A204.1 (cell line): ENCODE measurements around the gene MAOB.
"Not testable (repeated sequence)": the region's sequence is repeated elsewhere in the genome, so short reads cannot be mapped to it uniquely, and the experiment has no call there.

Source experiments
- FAIRE-seq: peaks from 2 replicates; lab custom pipeline; 2012; peaks lifted over from hg19 to GRCh38; lab: Jason Lieb, UNC

Gene MAOB

GRCh38 chrX:43753637-43754036, 128.6 kb downstream of the MAOB start:
- FAIRE-seq: no peak

- FAIRE-seq: no peak
Observed at GRCh38 chrX:43750248-43750676, 132.0 kb downstream of the MAOB start.

GRCh38 chrX:43747476-43747875, 134.8 kb downstream of the MAOB start:
- FAIRE-seq: no peak

GRCh38 chrX:43745938-43746721, 136.1 kb downstream of the MAOB start:
- no peak for FAIRE-seq

GRCh38 chrX:43744284-43744683, 138.0 kb downstream of the MAOB start:
- no peak for FAIRE-seq

GRCh38 chrX:43743100-43743822, 139.0 kb downstream of the MAOB start:
- FAIRE-seq: no peak

- FAIRE-seq: no peak
Observed at GRCh38 chrX:43741843-43742573, 140.2 kb downstream of the MAOB start.

- FAIRE-seq: no peak
Observed at GRCh38 chrX:43735957-43736356, 146.3 kb downstream of the MAOB start.

GRCh38 chrX:43735534-43735933, 146.7 kb downstream of the MAOB start:
- no peak for FAIRE-seq

- FAIRE-seq: no peak
Observed at GRCh38 chrX:43734444-43734843, 147.8 kb downstream of the MAOB start.

GRCh38 chrX:43733699-43734098, 148.6 kb downstream of the MAOB start:
- FAIRE-seq: no peak

GRCh38 chrX:43731086-43731485, 151.2 kb downstream of the MAOB start:
- FAIRE-seq: no peak

- no peak for FAIRE-seq
Observed at GRCh38 chrX:43728966-43729365, 153.3 kb downstream of the MAOB start.

- no peak for FAIRE-seq
Observed at GRCh38 chrX:43728002-43728401, 154.2 kb downstream of the MAOB start.

- FAIRE-seq: not testable (repeated sequence)
Observed at GRCh38 chrX:43727254-43727653, 155.0 kb downstream of the MAOB start.

- FAIRE-seq: not testable (repeated sequence)
Observed at GRCh38 chrX:43725227-43725626, 157.0 kb downstream of the MAOB start.

- FAIRE-seq: no peak
Observed at GRCh38 chrX:43720961-43721360, 161.3 kb downstream of the MAOB start.

- FAIRE-seq: no peak
Observed at GRCh38 chrX:43720082-43720481, 162.2 kb downstream of the MAOB start.

GRCh38 chrX:43718956-43719355, 163.3 kb downstream of the MAOB start:
- no peak for FAIRE-seq

GRCh38 chrX:43718546-43718945, 163.7 kb downstream of the MAOB start:
- FAIRE-seq: no peak

GRCh38 chrX:43718081-43718480, 164.2 kb downstream of the MAOB start:
- FAIRE-seq: no peak

- FAIRE-seq: no peak
Observed at GRCh38 chrX:43717161-43717560, 165.1 kb downstream of the MAOB start.

- FAIRE-seq: no peak
Observed at GRCh38 chrX:43716696-43717095, 165.6 kb downstream of the MAOB start.
